GM18502 (cell line): Measurements from ENCODE around the gene ZNF701.
"Not testable (repeated sequence)": the region's sequence is repeated elsewhere in the genome, so short reads cannot be mapped to it uniquely, and the experiment has no call there.

ENCODE experiments used
- ATAC-seq: cut with Tn5 transposase; IDR thresholded peaks from one replicate; pipeline ENCODE4 v1.9.1; 2021; ENCODE audit warnings: mild to moderate bottlenecking; ENCODE audit not compliant: unreplicated experiment, poor library complexity

ZNF701 gene

DNA sequence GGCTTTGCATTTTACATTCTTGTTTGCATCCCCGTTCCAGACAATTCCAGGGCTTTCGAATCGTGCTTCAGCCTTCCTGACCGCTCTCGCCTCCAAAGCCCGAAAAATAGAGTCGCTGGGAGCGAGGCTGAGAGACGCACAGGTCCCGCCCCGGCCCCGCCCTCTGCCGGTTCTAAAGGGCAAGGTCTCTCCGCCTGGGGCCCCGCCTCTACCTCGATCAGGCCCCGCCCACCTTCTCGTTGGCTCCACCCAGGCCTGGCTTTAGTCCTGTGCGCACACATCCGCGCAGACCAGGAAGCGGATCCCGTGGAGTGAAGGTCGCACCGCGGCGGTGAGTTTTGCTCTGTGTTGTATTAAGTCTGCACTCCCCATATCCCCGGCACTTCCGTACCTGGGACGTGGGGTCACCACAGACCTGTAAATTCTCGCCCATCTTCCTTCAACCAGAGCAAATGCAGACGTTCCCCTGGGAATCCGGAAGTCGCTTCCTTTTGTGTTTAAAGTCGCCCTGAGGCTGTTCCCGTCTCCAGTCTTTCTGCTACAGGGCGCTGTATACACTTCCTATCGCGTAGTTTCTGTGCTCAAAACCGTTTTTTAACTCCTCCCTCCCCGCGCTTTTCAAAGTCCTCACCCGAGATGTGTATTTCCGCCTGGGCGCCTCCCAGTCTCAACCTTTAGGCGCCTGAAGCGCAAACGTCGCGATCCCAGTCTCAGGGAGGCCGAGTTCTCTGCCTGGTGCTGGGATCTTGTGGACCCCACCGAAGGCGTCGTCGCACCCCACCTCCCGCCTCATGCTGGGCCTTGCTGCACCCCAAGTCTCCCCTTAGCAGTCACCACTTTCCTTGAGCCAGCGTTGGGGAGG is at the start of gene ZNF701:
Gene ZNF701 (plus strand): TSS at position 288 of the 862 bp plus-strand sequence. CDS start 3,861 bp downstream, outside the sequence.
- peak; percentile 90 for ATAC-seq

DNA sequence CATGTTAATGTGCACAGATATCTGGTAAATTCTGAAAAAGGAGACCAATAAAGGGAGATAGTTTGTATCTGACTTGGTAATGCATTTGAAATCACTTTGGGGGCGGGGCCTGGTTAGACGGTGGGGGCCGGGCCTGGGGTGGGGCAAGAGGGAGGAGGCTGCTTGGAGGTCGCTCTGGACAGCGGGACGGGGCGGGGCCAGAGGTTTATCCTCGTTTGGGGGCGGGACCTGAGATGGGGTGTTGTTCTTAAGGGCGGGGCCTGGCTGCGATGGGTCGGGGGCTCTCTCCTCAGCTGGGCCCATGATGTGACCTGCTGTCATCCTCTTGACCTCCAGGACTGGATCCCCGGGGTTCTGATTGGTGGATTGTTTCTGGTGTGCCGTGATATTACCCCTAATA is 47.5 kb upstream of the ZNF701 start:
- ATAC-seq: no peak

DNA sequence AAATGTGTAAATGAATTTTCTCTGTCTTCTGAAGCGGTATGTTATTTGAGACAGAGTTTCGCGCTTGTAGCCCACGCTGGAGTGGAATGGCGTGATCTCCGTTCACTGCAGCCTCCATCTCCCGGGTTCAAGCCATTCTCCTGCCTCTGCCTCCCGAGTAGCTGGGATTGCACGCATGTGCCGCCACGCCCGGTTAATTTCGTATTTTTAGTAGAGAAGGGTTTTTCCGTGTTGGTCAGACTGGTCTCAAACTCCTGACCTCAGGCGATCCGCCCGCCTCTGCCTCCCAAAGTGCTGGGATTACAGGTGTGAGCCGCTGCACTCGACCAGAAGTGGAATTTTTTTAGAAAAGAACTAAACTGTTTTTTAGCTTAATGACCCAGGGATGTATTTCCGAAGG is 46.0 kb upstream of the ZNF701 start:
- no peak for ATAC-seq

DNA sequence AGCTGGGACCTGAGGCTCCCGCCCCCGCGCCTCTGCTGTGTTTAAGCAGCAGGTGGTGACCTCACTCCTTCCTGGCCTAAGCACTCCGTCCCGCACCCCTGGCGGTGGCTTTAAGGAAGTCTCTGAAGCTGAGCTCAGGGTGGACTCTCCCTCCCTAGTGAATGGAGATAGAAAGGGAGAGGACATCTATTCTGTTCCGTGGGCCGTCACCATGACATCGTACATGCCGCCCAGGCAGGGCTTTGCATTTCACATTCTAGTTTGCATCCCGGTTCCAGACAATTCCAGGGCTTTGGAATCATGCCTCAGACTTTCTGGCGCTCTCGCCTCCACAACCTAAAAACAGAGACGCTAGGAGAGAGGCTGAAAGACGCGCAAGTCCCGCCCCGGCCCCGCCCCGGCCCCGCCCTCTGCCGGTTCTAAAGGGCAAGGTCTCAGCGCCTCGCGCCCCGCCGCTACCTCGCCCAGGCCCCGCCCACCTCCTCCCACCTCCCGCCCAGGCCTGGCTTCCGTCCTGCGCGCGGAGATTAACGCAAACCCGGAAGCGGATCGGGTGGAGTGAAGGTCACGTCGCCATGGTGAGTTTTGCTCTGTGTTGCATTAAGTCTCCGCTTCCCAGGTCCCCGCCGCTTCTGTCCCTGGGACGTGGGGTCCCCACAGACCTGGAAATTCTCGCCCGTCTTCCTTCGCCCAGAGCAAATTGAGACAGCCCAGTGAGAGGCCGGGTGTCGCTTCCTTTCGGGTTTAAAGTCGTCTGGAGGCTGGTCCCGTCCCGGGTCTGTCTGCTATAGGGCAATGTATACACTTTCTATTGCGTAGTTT is 42.7 kb upstream of the ZNF701 start, which contains the start of gene ZNF808:
Gene ZNF808 (plus strand): TSS at position 535 of the 822 bp plus-strand sequence. CDS start 15,617 bp downstream, outside the sequence.
- ATAC-seq: peak; percentile 81

DNA sequence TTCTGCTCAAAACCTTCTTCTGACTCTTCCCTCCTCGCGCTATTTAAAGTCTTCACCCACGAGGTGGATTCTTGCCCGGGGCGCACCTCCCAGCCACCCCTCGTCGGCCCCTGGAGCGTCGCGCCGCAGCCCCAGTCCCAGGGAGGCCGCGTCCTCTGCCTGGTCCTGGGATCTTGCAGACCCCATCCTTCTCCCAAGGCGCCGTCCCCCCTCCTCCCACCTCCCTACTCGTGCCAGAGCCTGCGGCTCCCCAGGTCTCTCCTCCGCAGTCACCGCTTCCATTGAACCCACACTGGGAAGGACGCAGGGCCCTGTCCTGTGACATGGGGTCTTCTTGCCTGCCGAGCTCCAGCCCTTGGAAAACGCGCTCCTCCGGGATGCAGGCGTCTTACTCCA is 42.1 kb upstream of the ZNF701 start:
- peak; percentile 34 for ATAC-seq

DNA sequence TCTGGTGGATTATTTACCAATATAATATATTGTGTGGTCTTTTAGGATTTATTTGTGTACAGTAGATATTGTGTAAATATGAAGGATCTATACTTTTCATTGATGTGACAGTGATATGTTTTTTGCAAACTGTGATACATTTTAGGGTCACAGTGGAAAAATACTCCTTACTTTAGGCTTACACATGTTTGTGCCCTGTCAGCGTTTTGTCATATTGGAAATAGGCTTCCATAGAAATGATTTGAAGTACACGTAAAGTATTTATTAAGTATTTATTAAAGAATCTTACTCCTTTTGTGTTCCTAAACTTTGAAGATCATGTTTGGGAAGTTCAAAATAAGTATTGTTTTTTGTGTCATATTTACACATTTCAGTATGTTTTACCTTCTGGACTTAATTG is 37.6 kb upstream of the ZNF701 start:
- ATAC-seq: no peak

DNA sequence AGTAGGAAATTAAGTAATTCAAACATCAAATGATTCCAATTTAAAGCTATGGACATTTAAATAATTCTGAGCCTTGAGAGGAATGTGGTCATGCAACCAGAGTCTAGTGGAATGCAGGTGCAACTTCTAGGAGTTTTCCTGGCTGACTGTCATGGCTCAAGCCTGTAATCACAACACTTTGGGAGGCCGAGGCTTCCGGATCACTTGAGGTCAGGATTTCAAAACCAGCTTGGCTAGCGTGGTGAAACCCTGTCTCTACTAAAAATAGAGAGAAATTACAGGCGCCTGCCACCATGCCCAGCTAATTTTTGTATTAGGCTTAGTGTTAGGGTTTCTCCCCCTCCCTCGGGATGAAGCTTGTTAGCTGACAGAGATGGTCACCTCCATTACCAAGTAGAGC is 36.2 kb upstream of the ZNF701 start:
- ATAC-seq: no peak

DNA sequence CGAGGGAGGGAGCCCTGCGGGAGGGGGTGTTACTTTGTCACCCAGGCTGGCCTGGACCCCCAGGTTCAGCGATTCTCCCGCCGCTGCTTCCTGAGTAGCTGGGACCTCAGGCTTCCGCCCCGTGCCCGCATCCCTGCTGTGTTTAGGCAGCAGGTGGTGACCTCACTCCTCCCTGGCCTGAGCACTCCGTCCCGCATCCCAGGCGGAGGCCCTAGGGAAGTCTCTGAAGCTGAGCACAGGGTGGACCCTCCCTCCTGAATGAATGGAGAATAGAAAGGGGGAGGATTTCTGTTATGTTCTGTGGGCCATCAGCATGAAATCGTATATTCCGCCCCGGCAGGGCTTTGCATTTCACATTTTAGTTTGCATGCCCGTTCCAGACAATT is 34.7 kb upstream of the ZNF701 start:
- ATAC-seq: not testable (repeated sequence)

DNA sequence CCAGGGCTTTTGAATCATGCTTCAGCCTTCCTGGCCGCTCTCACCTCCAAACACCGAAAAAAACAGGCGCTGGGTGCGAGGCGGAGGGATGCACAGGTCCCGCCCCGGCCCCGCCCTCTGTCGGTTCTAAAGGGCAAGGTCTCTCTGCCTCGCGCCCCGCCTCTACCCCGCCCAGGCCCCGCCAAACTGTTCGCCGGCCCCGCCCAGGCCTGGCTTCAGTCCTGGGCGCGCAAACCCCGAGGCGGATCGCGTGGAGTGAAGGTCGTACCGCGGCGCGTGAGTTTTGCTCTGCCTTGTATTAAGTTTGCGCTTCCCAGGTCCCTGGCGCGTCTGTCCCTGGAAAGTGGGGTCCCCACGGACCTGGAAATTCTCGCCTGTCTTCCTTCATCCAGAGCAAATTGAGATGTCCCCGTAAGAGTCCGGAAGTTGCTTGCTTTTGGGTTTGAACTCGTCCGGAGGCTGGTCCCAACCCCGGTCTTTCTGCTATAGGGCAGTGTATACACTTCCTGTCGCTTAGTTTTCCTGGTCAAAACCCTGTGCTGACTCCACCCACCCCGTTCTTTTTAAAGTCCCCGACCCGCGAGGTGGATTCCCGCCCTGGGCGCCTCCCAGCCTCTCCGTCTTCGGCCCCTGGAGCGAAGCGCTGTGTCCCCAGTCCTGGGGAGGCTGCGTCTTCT is 34.2 kb upstream of the ZNF701 start:
- ATAC-seq: peak; percentile 78

DNA sequence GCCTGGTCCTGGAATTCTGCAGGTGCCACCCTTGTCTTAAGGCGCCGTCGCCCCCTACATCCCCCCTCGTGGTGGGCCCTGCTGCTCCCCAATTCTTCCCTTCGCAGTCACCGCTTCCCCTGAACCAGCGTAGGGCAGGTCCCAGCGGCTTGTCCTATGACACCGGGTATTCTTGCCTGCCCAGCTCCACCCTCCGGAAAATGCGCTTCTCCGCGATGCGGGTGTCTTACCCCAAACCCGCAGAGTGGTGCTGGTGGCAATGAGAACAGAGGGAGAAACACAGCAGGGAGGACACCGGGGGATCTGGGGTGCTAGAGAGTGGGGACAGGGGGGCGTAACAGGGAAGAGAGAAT is 33.7 kb upstream of the ZNF701 start:
- no peak for ATAC-seq

DNA sequence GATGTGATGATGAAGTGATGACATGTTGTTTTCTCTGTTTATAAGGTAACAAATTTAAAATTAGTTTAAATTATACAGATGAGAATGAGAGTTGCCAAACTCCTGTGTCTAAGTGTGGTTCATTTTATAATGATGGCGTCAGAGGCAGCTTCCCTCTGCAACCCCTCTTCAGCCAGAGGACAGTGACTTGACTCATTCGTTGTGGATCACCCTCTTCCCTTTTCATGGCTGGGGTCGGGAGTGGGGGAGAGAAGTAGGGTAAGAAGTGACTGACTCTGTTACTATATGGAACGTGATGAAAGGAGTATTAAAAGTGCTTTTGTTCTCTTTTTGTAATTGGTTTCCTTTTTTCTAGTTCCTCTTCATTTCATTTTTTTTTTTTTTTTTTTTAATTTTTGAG is 31.3 kb upstream of the ZNF701 start:
- not testable (repeated sequence) for ATAC-seq

DNA sequence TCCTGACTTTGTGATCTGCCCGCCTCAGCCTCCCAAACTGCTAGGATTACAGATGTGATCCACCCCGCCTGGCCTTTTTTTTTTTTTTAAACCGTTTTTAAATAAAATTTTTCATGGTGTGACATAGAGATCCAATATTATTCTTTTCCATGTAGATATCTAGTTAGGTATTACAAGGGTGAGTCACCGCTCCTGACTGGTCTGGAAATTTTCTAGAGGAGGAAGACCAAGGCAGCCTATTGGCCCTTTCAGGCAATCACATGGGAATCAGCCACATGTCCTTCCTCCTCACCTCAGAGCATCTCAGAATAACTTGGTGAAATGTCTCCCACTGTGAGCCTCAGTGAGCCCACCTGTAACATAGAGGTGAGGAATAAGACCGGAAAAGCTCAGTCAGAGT is 28.9 kb upstream of the ZNF701 start:
- not testable (repeated sequence) for ATAC-seq

DNA sequence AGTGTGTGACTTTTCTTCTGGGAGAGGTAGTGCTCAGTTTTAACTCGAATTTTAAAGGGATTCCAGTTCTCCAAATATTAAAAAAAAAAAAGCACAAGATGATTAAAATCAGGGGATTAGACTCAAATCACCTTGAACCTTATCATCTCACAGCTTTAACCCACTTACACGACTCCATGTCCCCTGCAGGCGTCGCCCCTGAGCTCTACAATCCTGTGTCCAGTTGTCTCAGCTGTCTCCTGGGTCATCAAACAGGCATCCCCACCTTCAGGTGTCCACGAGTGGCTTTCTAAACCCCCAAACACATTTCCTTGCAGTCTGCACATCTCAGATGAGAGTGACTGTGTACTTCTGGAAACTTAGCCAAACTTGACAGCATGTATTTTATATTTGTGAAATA is 28.5 kb upstream of the ZNF701 start:
- no peak for ATAC-seq

DNA sequence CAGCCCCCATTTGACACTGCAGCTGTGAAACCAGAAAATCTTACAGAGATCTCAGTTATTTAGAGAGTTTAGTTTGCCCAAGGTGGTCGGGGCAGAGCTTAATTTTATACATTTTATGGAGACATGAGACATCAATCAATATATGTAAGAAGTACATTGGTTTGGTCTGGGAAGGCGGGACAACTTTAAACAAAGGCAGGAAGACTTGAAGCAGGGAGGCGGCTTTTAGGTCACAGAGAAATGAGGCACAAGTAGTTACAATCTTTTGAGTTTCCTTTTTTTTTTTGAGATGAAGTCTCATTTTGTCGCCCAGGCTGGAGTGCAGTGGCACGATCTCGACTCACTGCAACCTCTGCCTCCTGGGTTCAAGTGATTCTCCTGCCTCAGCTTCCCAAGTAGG is 27.5 kb upstream of the ZNF701 start:
- ATAC-seq: not testable (repeated sequence)

DNA sequence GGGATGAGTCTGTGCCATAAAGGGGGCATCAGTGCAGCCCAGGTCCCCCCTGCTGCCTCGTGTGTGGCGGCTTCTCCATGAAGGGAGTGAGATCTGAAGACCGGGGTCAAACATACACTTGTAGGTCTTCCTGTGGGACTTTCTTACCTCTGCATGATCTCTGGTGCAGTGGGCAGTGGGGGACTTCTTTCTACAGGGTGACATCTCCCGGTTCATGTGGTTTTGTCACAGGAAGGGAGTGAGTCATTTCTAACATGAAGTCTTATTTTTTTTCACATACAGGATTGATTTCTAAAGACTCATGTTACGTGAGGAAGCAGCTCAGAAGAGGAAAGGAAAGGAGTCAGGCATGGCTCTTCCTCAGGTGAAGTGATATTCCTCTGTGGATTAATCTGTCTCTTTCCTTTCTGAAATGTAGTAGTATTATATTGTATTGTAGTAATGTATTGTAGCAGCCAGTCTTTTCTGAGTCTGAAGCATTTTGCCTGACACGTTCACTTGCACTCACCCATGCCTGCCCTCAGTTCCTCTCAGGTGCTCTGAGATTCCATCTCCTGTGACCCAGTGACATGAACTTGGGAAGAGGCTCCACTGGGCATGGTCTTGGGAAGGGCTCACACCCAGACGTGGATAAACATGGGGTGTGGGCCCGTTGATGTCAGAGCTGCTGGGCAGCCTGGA is 27.0 kb upstream of the ZNF701 start:
- no peak for ATAC-seq

DNA sequence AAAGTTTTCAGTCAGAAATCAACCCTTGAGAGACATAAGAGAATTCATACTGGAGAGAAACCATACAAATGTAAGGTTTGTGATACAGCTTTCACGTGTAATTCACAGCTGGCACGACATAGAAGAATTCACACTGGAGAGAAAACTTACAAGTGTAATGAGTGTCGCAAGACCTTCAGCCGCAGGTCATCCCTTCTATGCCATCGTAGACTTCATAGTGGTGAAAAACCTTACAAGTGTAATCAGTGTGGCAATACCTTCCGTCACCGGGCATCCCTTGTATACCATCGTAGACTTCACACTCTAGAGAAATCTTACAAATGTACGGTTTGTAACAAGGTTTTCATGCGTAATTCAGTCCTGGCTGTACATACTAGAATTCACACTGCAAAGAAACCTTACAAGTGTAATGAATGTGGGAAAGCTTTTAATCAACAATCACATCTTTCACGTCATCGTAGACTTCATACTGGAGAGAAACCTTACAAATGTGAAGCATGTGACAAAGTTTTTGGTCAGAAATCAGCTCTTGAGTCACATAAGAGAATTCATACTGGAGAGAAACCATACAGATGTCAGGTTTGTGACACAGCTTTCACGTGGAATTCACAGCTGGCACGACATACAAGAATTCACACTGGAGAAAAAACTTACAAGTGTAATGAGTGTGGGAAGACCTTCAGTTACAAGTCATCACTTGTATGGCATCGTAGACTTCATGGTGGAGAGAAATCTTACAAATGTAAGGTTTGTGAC is 15.7 kb upstream of the ZNF701 start:
- ATAC-seq: no peak

DNA sequence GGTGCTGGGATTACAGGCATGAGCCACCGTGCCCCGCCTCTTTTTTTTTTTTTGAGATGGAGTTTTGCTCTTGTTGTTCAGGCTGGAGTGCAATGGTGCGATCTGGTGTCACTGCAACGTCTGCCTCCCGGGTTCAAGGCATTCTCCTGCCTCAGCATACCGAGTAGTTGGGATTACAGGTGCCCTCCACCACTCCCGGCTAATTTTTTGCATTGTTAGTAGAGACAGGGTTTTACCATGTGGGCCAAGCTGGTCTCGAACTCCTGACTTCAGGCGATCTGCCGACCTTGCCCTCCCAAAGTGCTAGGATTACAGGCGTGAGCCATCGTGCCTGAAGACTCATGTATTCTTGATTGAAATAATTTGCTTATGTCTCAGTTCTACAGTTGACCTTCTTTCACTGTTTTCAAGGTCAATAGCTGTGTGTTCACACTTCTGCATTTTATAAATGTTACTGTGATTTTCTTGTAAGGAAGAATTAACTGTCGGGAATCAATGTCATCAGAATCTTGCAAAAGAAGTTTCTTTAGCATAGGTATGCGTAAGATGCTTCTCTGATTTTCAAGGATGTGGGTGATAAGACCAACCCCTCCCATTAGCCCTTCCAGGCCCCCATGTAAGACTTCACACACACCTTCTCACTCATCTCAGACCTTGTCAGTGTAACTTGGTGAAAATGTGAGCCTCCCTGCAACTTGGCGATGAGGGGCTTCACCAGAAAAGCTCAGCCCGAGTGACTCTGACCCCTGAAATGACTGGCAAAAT is 12.7 kb upstream of the ZNF701 start:
- ATAC-seq: no peak

DNA sequence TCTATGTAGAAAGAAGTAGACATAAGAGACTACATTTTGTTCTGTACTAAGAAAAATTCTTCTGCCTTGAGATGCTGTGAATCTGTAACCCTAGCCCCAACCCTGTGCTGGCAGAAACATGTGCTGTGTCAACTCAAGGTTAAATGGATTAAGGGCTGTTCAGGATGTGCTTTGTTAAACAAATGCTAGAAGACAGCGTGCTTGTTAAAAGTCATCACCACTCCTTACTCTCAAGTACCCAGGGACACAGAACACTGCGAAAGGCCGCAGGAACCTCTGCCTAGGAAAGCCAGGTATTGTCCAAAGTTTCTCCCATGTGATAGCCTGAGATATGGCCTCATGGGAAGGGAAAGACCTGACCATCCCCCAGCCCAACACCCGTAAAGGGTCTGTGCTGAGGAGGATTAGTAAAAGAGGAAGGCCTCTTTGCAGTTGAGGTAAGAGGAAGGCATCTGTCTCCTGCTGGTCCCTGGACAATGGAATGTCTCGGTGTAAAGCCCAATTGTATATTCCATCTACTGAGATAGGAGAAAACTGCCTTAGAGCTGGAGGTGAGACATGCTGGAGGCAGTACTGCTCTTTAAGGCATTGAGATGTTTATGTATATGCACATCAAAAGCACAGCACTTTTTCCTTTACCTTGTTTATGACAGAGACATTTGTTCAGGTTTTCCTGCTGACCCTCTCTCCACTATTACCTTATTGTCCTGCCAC is 11.2 kb upstream of the ZNF701 start:
- not testable (repeated sequence) for ATAC-seq
